ENCODE measurements around the gene XYLT1.

DNA sequence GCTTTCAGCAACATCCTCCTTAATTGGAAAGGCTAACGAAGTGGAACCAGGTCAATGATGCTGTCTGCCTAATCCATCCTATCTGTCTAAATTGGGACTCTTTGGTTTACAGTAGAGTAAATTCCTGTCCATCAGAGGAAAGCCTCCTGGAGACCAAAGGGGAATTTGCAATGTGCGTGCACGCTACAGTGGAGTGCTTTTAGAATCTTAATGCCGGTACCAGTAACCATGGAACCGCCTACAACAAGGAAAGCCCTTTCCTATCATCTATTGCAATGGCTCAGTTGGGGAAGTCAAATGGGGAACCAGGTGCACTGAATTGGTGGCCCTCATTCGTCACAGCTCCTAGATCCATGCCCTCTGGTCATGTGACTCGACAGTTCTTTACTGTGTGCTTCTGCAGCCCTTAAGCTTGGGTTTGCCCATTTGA lies 110.1 kb downstream of the XYLT1 start:
- TF ChIP-seq, protein P1, sequence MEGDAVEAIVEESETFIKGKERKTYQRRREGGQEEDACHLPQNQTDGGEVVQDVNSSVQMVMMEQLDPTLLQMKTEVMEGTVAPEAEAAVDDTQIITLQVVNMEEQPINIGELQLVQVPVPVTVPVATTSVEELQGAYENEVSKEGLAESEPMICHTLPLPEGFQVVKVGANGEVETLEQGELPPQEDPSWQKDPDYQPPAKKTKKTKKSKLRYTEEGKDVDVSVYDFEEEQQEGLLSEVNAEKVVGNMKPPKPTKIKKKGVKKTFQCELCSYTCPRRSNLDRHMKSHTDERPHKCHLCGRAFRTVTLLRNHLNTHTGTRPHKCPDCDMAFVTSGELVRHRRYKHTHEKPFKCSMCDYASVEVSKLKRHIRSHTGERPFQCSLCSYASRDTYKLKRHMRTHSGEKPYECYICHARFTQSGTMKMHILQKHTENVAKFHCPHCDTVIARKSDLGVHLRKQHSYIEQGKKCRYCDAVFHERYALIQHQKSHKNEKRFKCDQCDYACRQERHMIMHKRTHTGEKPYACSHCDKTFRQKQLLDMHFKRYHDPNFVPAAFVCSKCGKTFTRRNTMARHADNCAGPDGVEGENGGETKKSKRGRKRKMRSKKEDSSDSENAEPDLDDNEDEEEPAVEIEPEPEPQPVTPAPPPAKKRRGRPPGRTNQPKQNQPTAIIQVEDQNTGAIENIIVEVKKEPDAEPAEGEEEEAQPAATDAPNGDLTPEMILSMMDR (IDR thresholded peaks at IDR 0.05) = no peak
- TF ChIP-seq POLR2A (IDR thresholded peaks at IDR 0.05) (no peak), POLR2AphosphoS5 (IDR thresholded peaks at IDR 0.05; ENCODE audit: insufficient read depth in 1 of 2, low read depth in 1 of 2) (no peak)

Data from vagina (tissue), 2 donors.